HEK293 (cell line): ENCODE data around the gene HMG20B.

Experiments
- CTCF ChIP-seq: fragments of 450-650 bp; formaldehyde crosslinking; IDR thresholded peaks from 2 replicates; pipeline ENCODE4 v1.5.1; 2016; ENCODE audit warnings: missing biosample characterization, missing genetic modification characterization
- KLF10 ChIP-seq: fragments of 450-650 bp; IDR thresholded peaks from 2 replicates; pipeline ENCODE4 v1.5.1; 2018; ENCODE audit warnings: missing biosample characterization, mild to moderate bottlenecking, missing genetic modification characterization
- MYNN ChIP-seq: fragments of 450-650 bp; formaldehyde crosslinking; IDR thresholded peaks from 2 replicates; pipeline ENCODE4 v1.5.1; 2016; ENCODE audit warnings: missing biosample characterization, missing genetic modification characterization, borderline replicate concordance
- PBX3 ChIP-seq: sonication (generic); formaldehyde crosslinking; IDR thresholded peaks from 2 replicates; pipeline ENCODE4 v1.8.1; 2022; ENCODE audit warnings: mild to moderate bottlenecking, moderate library complexity, missing genetic modification reagents
- TCF7L2 ChIP-seq: IDR thresholded peaks from 2 replicates; pipeline ENCODE4 v1.6.1; 2011; ENCODE audit warnings: low read depth, mild to moderate bottlenecking, inconsistent platforms, low read length, moderate library complexity, borderline replicate concordance
- ZBTB10 ChIP-seq: fragments of 450-650 bp; formaldehyde crosslinking; IDR thresholded peaks from 2 replicates; pipeline ENCODE4 v1.5.1; 2016; ENCODE audit warnings: missing biosample characterization, missing genetic modification characterization
- ZNF18 ChIP-seq: fragments of 450-650 bp; formaldehyde crosslinking; IDR thresholded peaks from 2 replicates; pipeline ENCODE4 v1.5.1; 2016; ENCODE audit warnings: missing biosample characterization, missing genetic modification characterization
- ZNF335 ChIP-seq: fragments of 450-650 bp; formaldehyde crosslinking; conservative IDR thresholded peaks from 2 replicates; pipeline ENCODE4 v1.5.1; 2016; ENCODE audit warnings: missing biosample characterization, missing genetic modification characterization
- ZNF610 ChIP-seq: fragments of 450-650 bp; formaldehyde crosslinking; IDR thresholded peaks from 2 replicates; pipeline ENCODE4 v1.5.1; 2016; ENCODE audit warnings: missing biosample characterization, missing genetic modification characterization, borderline replicate concordance
- ZNF639 ChIP-seq: fragments of 450-650 bp; formaldehyde crosslinking; IDR thresholded peaks from 2 replicates; pipeline ENCODE4 v1.5.1; 2016; ENCODE audit warnings: missing biosample characterization, missing genetic modification characterization
- ZNF654 ChIP-seq: fragments of 450-650 bp; formaldehyde crosslinking; IDR thresholded peaks from 2 replicates; pipeline ENCODE4 v1.5.1; 2016; ENCODE audit warnings: low read depth, missing biosample characterization, missing genetic modification characterization
- ZNF792 ChIP-seq: fragments of 450-650 bp; formaldehyde crosslinking; IDR thresholded peaks from 2 replicates; pipeline ENCODE4 v1.5.1; 2016; ENCODE audit warnings: missing biosample characterization, missing genetic modification characterization

GRCh38 chr19:3604227-3604986 lies 31.7 kb downstream of the HMG20B start:
- no peak for TF ChIP-seq CTCF (tag by site-specific recombination)
- TF ChIP-seq ZNF335 (tag by site-specific recombination), result no peak
- no peak for TF ChIP-seq ZBTB10 (tag by site-specific recombination)
- no peak for TF ChIP-seq ZNF18 (tag by site-specific recombination)
- TF ChIP-seq ZNF610, result no peak
- TF ChIP-seq KLF10 (tag by site-specific recombination), result no peak
- TF ChIP-seq TCF7L2, result no peak
- TF ChIP-seq ZNF792, result no peak
- no peak for TF ChIP-seq ZNF654
- no peak for TF ChIP-seq ZNF639 (tag by site-specific recombination)
- no peak for TF ChIP-seq MYNN (tag by site-specific recombination)
- no peak for TF ChIP-seq PBX3
